Spleen (tissue), 3 donors: ENCODE measurements around the gene BUB1B.

Experiments
- POLR2A ChIP-seq, 3 donors: fragments of 450-650 bp; IDR thresholded peaks; one replicate each; pipeline ENCODE4 v1.5.1; 2017; ENCODE audit warnings: antibody characterized with exemption in 3 of 3, mild to moderate bottlenecking in 1 of 3
- POLR2AphosphoS5 ChIP-seq, 3 donors: sonication (generic); formaldehyde crosslinking; IDR thresholded peaks; one replicate each; pipeline ENCODE4 v1.5.1; 2017; ENCODE audit warnings: antibody characterized with exemption in 3 of 3

DNA sequence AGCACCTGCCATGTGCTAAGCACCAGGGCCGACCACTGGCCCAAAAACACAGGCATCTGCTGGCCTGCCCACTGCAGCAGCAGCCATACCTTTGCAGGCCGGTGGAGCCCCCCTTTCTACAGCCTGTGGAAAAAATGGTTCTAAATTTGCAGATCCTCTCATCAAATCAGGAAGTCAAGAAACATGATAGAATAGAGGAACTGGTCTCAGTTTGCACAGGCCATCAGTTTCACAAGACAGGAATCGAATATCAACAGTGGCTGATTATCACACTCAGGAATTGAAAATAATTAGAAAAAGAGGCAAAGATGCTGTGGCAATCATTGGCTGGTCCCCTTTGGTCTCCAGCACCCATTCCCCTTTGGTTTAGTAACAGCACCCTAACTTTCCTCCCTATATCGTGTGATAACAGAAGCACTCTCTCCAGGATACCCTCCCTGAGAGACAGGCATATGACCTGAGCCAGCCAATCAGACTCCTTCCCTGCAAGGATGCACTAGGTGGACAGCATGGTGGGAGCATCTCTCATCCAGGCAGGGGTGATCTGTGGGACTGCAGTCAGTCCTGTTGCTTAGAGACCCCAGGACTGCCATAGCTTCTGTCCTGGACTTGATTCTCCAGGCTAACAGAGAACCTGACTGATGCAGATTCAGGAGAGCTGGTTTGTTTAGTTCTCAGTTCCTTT lies 74.5 kb downstream of the BUB1B start:
- TF ChIP-seq POLR2A (IDR thresholded peaks at IDR 0.05) (no peak), POLR2AphosphoS5 (IDR thresholded peaks at IDR 0.05) (no peak)
